ENCODE data around the gene CEP128.

- TF ChIP-seq POLR2A (IDR thresholded peaks at IDR 0.05; ENCODE audit: low read length) (no peak), GATA1 (IDR thresholded peaks at IDR 0.05; ENCODE audit: low read depth, low read length) (no peak)
Measured at GRCh38 chr14:80518173-80518572, 423.4 kb downstream of the CEP128 start.

Measured in erythroblast (primary cell).